NCI-H460 (cell line): ENCODE results near the gene SMURF1. TPM values are rescaled to one million over a fixed set of nuclear protein-coding genes. Genes with fewer than 3 reads are reported as not detected.

ENCODE experiments used
- DNase-seq: peaks from one replicate; pipeline ENCODE4 v3.0.0-alpha.2; 2016; ENCODE audit warnings: low read depth; ENCODE audit errors: extremely low read depth
- total RNA-seq: library from RNA; depleted of rRNA; stranded (reverse); fragments of >200 nt; shearing (Covaris generic); gene quantifications from 2 replicates; pipeline ENCODE4 v1.2.3, GENCODE V29; 2014

The SMURF1 gene
- total RNA-seq, 1 experiment from 2014 or later, result 26.4 TPM

DNA sequence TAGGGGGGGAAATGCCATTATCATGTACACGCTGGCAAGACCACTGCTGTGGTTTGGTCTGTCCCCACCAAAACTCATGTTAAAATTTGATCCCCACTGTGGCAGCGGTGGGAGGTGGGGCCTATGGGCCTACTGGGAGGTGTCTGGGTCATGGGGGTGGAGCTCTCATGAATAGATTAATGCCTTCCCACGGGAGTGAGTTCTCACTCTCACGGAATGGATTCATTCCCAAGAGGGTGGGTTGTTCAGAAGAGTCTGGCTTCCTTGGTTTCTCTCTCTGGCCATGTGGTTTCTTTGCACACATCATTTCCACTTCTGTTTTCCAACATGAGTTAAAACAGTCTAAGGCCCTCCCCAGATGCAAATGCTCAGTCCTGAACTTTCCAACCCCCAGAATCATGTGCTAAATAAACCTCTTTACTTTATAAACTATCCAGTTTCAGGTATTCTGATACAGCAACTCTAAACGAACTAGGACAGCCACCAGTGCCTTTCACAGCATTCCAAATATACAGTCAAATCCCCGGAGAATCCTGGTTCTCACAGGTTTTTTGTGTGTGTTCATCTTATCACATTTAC, 44.3 kb downstream of the SMURF1 start:
- DNase-seq, result no peak

DNA sequence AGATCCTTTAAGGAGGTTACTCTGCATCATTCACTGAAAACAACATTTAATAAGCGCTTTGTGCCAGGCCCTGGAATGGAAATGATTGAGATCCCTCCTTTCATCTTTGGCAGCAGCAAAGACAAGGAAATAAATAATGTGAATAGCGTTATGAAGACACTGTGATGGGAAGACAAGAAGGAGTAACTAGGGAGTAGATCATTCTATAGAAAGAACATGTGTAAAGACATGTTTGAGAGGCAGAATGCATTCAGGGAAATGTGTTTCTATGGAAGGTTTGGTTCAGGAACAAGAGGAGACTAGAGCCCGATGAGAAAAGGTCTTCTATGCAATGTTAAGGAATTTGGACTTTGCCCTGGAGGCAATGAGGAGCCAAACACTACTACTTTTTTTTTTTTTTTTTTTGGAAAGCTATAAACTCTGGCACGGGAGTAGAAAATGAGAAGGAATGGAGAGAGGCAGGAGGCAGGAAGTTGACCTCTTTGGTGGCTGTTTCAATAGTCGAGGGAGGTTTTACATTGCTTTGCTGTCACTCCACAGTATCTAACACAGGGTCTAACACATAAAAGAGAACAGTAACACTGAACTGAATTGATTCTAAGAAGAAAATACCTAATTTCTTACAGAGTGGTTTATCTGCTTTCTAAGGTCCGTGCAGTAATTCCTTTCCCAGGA, 44.9 kb downstream of the SMURF1 start:
- no peak for DNase-seq

DNA sequence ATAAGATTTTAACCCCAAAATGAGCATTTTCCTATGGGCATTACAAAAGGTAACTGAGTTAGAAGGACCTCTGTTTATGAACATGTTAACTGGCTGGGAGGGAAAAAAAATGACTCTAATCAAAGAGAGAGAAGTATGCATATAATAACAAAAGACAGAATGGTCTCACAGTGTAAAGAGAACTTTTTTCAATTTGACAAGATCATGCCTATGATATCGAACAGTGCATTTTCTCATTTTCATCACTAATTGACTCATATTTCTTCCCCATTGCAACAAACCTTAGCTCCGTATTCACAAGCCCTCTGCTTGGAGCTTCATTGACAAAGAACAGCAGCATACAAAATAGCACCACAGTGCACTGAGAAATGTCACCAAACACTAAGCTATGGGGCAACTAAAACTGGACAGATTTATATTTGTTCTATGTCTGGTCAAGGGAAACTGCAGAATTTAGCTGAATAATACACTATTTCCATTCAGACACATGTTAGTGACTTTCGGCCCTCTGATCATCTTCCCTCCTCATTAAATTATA, 45.6 kb downstream of the SMURF1 start:
- DNase-seq, result no peak

DNA sequence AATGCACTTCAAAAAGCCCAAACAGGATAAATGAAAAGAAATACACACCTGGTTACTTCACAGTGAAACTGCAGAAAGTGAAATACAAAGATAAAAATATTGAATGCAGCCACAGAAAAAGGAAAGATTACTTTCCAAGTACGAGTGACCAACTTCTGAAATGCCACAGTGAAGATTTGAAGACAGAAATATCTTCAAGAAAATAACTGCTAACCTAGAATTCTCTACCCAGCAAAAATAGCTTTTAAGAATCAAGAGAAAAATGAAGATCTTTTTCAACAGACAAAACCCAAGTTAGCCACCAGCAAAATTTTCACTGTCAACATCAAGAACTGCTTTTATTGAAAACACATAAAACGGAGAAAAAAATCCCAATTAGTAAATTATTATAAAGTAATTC, 46.2 kb downstream of the SMURF1 start:
- DNase-seq, result no peak

DNA sequence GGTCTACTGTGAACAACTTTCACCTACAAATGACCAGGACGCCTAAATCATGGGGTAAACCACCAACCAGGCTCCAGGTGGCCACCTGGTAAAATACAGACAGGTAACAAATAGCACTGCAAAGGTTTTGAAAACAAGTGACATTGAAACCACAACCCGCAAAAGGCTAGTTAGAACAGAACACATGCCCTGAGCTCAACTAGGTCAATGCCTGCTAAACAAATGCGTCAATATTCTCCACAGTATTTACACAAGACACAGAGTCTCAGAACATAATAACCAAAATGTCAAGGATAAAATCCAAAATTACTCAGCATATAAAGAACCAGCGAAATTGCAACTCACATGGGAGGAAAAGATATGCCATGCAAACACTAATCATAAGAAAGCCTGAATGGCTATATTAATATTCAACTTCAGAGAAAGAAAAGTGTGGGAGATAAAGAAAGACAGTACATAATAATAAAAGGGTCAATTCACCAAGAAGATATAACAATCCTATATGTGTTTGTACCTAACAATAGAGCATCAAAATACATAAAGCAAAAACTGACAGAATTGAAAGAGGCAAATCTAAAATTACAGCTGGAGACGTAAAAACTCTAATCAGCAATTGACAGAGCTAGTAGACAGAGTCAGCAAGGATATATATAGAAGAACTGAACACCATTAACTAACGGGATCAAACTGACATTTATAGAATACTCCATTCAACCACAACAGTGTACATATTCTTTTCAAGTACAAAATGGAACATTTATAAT, 47.6 kb downstream of the SMURF1 start:
- DNase-seq, result no peak

DNA sequence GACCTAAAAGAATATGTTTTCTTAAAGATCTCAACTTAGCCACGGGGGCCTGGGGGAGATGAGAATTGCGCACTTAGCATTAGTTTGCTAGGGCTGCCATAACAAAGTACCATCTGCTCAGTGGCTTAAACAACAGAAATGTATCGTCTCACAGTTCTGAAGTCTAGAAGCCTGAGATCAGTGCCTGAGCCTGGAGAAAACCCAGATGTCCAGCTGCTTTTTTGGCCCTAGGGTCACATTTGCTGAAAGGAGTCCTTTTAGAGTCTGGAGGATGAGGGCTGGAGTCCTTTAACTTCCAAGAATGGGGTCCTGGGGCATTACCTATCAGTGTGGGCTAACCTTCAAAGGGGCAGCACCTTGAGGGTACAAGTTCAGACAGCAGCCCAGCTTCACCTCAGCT, 48.2 kb downstream of the SMURF1 start:
- no peak for DNase-seq

DNA sequence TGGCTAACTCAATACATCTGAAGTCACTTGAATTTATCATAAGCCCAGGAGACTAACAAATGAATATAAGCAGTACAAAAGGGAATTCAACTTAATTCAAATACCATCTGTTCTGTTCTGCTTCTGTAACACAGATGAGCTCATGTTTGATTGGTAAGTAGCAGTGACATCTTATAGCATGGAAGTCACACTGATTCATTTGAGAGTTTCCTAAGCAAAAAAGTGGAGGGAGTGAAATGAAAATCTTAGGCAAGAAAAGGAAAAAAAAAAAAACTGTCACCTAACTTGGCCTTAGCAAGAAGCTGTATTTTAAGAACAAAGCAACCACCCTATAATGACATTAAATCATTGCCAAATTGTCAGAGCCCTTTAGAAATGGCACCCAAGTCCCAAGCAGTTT, 49.5 kb downstream of the SMURF1 start:
- no peak for DNase-seq

DNA sequence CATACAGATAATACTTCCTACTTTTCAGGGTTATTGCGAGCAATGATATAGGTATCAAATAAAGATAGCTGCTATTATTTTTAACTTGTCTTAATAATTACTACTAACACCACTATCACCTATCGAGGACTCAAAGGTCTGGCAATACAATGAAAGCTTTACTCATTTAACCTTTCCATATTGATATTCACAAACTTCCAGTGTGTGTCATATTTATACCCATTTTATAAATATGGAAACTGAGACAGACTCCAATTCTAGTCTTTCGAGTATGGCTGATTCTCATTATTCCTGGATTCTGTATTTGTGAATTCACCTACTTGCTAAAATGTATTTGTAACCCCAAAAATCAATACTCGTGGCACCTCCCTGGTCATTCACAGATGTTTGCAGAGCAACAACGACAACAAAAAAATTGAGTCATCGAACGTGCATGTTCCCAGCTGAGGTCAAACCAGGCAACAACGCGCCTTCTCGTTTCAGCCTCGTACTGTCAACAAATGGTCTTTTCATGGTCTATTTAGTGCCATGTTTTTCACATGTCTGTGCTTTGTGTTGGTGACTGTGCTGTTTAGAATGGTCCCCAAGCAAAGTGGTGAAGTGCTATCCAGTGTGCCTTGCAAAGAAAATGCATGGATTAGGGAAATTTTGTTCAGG, 51.7 kb downstream of the SMURF1 start:
- DNase-seq, result no peak

DNA sequence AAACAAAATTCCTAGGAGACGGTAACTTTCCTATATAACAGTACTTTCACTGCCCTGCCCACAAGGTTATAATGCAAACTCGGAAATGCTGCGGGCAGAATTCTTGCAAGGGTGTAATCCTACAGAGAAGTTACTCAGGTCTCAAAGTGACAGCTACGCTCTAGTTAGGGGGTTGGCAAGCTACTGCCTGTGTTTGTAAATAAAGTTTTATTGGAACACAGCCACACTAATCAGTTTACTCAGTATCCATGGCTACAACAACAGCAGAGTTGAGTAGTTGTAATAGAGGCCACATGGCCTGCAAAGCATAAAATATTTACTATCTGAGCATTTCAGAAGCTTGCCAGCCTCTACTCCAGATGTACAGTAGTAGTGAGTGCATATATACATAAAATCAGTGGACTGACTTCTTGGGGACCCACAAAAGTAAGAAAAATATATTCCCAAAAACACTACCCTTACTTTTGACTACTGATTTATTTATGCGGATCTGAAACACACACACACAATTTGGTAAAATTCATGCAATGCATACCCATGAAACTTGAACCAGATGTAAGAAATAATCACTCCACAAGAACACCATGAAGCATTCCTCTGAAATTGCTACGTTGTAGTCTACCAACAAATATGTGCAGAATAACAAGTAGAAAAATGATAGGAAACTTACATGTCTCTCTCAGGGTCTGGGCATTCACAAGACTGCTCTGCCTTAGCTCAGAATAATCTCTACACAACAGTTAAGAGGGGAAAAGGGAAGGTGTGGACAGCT, 53.0 kb downstream of the SMURF1 start:
- DNase-seq, result no peak

DNA sequence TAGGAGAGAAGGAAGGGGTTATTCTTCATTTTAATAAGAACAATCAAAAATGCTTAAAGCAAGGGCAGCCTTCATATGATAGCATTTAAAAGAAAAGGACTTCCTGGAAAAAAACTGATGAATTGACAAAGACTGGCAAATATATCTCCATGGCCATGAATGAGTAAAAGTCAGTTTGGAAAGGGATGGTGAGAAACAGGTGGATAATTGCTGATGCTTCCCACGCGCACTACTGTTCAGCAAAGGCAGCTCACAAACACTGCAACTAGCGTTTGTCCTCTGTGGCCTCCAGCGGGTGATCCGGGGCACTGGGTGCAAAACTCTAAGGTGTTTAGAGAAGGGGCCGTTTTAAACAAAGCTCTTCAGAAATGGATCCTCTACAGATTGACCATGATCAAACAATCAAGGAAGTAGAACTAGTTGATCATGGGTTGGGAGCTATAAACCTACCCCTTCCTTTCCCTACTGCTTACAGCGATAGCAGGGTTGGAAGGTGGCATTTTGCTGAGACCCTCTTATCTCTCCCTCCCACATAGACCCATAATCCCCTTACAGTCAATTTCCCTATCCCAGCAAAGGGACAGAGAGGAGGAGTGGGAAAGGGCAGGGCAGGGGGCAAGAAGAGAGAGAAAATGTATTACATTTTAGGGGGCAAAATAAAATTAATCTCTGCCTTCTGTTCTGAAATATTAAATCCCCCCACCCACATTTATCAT, 53.8 kb downstream of the SMURF1 start:
- no peak for DNase-seq

DNA sequence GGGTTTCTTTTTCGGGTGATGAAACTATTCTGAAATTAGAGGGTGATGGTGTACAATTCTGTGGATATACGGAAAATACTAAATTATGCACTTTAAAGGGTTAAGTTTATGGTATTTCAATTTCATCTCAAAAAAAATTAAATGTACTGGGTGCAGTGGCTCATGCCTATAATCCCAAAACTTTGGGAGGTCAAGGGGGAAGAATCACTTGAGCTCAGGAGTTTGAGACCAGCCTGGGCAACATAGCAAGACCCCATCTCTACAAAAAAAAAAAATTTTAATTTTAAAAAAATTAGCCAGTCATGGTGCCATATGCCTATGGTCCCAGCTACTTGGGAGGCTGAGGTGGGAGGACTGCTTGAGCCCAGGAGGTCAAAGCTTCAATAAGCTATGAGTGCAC, 57.0 kb downstream of the SMURF1 start:
- no peak for DNase-seq

DNA sequence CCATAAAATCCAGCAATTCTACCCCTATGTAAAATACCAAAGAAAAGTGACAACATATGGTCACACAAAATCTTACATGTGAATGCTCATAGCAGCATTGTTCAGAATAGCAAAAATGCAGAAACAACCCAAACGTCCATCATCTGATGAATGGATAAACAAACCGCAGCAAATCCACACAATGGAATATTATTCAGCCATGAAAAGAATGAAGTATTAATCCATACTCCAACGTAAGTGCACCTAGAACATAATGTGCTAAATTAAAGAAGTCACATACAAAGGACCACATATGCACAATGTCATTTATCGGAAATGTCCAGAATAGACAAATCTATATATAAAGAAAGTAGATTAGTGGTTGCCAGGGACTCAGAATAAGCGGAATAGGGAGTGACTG, 57.4 kb downstream of the SMURF1 start:
- no peak for DNase-seq

DNA sequence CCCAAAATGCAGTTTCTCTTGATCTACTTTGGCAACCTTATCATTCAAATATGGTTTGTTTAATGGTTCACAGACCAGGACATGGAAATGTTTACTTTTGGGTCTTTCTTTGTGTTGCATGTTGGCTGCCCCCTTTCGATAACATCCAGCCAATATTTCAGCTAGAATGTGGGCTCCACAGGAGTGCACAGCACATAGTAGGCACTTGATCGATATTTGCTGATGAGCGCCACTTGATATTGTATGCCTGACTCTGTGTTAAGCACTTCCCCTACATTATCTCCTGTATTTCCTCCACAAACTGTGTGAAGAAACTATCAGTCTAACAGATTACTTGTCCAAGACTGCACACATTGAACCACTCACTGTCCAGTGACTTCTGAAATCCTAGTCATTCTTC, 60.2 kb downstream of the SMURF1 start:
- DNase-seq, result no peak

DNA sequence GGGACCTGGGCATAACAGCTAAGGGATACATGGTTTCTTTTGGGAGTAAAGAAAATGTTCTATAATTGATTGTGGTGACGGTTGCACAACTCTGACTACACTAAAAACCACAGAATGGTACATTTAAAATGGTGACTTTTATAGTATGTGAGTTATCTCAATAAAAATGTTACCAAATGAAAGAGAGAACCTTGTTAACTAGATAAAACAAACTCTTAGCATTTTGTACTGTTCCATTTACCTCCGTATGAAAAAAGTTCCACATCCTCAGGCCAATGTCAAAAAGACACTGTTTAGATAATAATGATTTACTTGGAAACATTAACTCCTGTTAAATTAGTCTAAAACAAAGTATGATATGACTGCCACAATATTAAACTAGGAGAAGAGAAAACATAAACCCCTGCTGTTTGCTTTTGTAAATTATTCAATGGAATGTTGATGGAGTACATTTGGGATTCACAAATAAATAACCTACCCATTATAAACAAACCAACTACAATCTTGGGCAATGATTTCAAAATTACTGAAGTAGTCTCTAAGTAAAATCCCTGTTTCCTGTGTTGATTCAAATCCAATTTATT, 60.7 kb downstream of the SMURF1 start:
- no peak for DNase-seq

DNA sequence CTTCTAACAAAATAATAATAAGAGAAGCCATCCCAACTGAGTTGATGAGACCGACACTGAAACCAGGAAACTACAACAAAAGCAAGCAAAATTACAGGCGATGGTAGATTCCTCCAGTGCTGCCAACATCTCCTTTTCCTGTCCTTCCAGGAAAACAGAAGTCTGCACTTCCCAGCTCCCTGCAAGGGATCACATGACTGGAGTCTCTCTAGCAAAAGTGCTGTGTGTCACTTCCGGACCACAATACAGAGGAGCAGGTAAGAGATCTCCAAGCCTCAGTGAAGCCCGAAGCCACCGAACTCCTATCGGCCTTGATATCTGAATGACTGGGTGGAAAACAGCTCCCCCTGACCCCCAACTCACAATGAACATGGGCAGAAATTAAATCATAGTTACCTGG, 63.2 kb downstream of the SMURF1 start:
- DNase-seq, result no peak

DNA sequence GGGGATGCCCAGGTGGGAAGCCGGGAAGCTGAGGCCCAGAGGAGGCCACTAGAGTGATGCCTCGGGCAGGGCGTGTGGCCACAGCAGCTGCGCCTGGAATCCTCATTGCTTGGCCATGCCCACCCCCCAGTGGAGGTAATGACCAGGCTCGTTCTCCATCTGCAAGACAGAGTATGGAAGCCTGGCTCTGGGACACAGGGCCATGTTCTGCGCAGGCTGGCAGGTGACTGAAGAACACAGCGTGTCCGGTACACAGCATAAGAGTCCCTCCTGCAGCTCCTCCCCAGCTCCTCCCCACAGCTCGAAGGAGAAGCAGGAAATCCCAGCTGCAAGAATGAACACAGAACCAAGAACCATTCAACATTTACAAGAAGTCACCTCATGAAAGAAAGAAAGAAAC, 64.8 kb downstream of the SMURF1 start:
- DNase-seq, result no peak

DNA sequence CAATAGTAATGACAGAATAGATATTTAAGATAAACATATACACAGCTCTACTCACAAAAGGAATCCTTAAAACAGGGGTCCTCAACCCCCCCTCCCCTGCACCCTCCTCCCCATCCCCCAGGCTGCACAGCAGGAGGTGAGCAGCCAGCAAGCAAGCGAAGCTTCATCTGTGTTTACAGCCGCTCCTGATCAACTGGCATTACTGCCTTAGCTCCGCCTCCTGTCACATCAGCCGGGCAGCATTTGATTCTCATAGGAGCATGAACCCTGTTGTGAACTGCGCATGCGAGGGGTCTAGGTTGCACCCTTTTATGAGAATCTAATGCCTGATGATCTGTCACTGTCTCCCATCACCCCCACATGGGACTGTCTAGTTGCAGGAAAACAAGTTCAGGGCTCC, 65.5 kb downstream of the SMURF1 start:
- no peak for DNase-seq

DNA sequence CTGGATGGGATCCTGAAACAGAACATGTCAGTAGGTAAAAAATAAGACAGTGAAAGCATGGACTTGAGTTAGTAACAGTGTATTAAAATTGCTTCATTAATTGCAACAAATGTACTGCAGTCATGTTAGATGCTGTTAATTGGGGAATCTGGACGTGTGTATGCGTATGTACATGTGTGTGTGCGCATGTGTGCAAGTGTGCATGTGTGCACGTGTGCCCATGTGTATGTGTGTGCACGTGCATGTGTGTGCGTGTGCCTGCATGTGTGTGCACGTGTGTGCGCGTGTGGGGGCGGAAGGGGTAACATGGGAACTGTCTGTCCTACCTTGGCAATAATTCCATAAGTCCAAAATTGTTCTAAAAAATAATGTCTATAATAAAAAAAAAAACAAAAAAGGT, 67.3 kb downstream of the SMURF1 start:
- no peak for DNase-seq

DNA sequence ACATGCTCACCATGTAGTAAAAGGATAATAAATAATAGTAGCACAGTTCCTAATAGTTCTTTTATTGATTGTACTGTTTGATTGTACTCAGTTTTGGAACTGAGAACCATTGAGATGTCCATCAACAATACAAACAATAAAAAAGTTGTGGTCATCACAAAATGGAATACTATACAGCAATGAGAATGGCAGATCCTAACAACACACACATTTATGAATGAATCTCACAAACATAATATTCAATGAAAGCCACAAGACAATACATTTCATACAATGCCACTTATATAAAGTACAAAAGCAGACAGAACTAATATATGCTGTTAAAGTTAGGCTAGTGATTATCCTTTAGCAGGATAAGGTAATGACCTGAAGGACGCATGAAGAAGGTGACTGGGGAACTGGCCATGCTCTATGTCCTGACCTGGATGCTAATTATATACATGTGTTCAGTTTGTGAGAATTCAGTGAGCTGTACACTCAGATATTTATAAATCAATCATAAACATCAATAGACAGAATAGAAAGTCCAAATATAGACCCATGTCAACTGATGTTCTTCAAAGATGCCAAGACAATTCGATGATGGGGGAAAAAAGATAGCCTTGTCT, 70.0 kb downstream of the SMURF1 start:
- no peak for DNase-seq
